SK-N-SH treated with all-trans-retinoic acid at 6 μM for 48 hours (cell line): ENCODE results near the gene TF.

Experiments
- ISL1 ChIP-seq: fragments of 250-450 bp; sonication (Bioruptor Pico); IDR thresholded peaks from 2 replicates; pipeline ENCODE4 v2.1.2; 2022; ENCODE audit warnings: mild to moderate bottlenecking, moderate library complexity
- ZFP3 ChIP-seq: fragments of 250-450 bp; sonication (Bioruptor Pico); IDR thresholded peaks from 2 replicates; pipeline ENCODE4 v1.5.0; 2020; ENCODE audit warnings: mild to moderate bottlenecking, moderate library complexity

DNA sequence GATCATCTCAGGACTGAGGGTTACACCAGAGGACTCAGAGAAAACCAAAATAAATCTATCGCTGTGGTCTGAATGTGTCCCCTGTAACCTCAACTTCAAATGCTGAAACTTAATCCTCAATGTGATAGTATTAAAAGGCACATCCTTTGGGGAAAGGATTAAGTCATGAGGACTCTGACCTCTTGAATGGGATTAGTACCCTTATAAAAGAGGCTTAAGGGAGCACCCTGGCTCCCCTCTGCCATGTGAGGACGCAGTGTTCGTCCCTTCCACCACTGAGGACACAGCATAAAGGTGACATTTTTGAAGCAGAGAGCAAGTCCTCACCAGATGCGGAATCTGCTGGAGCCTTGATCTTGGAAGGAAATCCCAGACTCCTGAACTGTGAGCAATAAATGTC, 98.9 kb downstream of the TF start:
- TF ChIP-seq ISL1, result no peak
- no peak for TF ChIP-seq ZFP3
